B cell (primary cell): Measurements from ENCODE around the gene AMY1C. TPM values are rescaled to one million over a fixed set of nuclear protein-coding genes. Genes with fewer than 3 reads are reported as not detected.

Experiments used
- ATAC-seq: fragments of 200-7000 bp; cut with Tn5 transposase; one replicate; pipeline ENCODE4 v1.10.0; 2021; ENCODE audit warnings: low read depth, mild to moderate bottlenecking, moderate number of reproducible peaks, moderate library complexity
- CTCF ChIA-PET: fragments of 350-600 bp; sonication (Branson Sonifier 250); formaldehyde crosslinking; loops from one replicate; lab custom pipeline; 2021; ENCODE audit warnings: antibody characterized with exemption, inconsistent platforms; lab: Charles Lee
- POLR2A ChIA-PET: fragments of 350-600 bp; sonication (Branson Sonifier 250); formaldehyde crosslinking; loops from one replicate; lab custom pipeline; 2021; ENCODE audit warnings: antibody characterized with exemption; lab: Charles Lee
- DNase-seq: peaks from one replicate; pipeline ENCODE4 v3.0.0; 2013
- H2AFZ ChIP-seq: 2 replicates; pipeline ENCODE4 v1.6.1; 2012; ENCODE audit warnings: mild to moderate bottlenecking, low read depth, low read length; ENCODE audit not compliant: insufficient read depth, poor library complexity, severe bottlenecking
- H3K27ac ChIP-seq, 2 donors: 1 replicate in 1 of 2; 2 replicates in 1 of 2; pipeline ENCODE4 v1.5.1; 2012 to 2013; ENCODE audit warnings: low read length in 2 of 2, mild to moderate bottlenecking in 2 of 2, moderate library complexity in 1 of 2
- H3K27me3 ChIP-seq, 4 experiments: fragments of 200-600 bp in 1 of 4; sonication (generic) in 1 of 4; replicated peaks in 1 of 4; 1 replicate in 2 of 4; 2 replicates in 2 of 4; pipeline versions ENCODE4 v1.6.1 to v1.7.0; 2013 to 2016; ENCODE audit warnings: low read length in 3 of 4, mild to moderate bottlenecking in 2 of 4, mixed read lengths in 1 of 4, moderate library complexity in 1 of 4; ENCODE audit not compliant: insufficient read depth in 4 of 4, control insufficient read depth in 3 of 4; ENCODE audit errors: control extremely low read depth in 1 of 4
- H3K36me3 ChIP-seq, 2 experiments: replicated peaks in 1 of 2; 1 replicate in 1 of 2; 2 replicates in 1 of 2; pipeline versions ENCODE4 v1.6.1 to v1.7.1; 2013; ENCODE audit warnings: low read length in 1 of 2; ENCODE audit not compliant: insufficient read depth in 2 of 2, control insufficient read depth in 1 of 2; ENCODE audit errors: control extremely low read depth in 1 of 2, extremely low read depth in 1 of 2
- H3K4me1 ChIP-seq, 2 donors: fragments of 200-600 bp in 1 of 2; sonication (generic) in 1 of 2; 1 replicate in 1 of 2; 2 replicates in 1 of 2; pipeline versions ENCODE4 v1.5.1 to v1.6.1; 2013 to 2017; ENCODE audit warnings: low read length in 2 of 2; ENCODE audit not compliant: control insufficient read depth in 2 of 2, insufficient read depth in 2 of 2
- H3K4me2 ChIP-seq: replicated peaks from 2 replicates; pipeline ENCODE3; 2012; ENCODE audit warnings: mild to moderate bottlenecking, low read depth, low read length; ENCODE audit not compliant: poor library complexity, severe bottlenecking
- H3K4me3 ChIP-seq, 5 experiments: fragments of 200-600 bp in 1 of 5; sonication (generic) in 1 of 5; 1 replicate in 3 of 5; 2 replicates in 2 of 5; pipeline versions ENCODE4 v1.5.1 to v1.7.0; 2011 to 2016; ENCODE audit warnings: low read length in 4 of 5, mild to moderate bottlenecking in 4 of 5, low read depth in 2 of 5, control low read depth in 1 of 5, moderate library complexity in 1 of 5; ENCODE audit not compliant: insufficient read depth in 1 of 5; ENCODE audit errors: control extremely low read depth in 1 of 5, extremely low read depth in 1 of 5
- H3K79me2 ChIP-seq: fragments of 200-600 bp; sonication (generic); one replicate; pipeline ENCODE4 v1.6.0; 2016; ENCODE audit warnings: low read length; ENCODE audit not compliant: control insufficient read depth, insufficient read depth
- H3K9ac ChIP-seq: fragments of 200-600 bp; sonication (generic); 2 replicates; pipeline ENCODE4 v1.6.1; 2017; ENCODE audit warnings: mild to moderate bottlenecking, low read length, moderate library complexity
- H3K9me3 ChIP-seq, 3 donors: one replicate each; pipeline versions ENCODE4 v1.6.1 to v1.7.1; 2013; ENCODE audit warnings: low read length in 2 of 3; ENCODE audit not compliant: control insufficient read depth in 2 of 3, insufficient read depth in 1 of 3; ENCODE audit errors: control extremely low read depth in 1 of 3
- H4K20me1 ChIP-seq: 2 replicates; pipeline ENCODE4 v1.6.0; 2012; ENCODE audit warnings: mild to moderate bottlenecking, low read length; ENCODE audit not compliant: insufficient read depth, control insufficient read depth, poor library complexity, severe bottlenecking
- H3K27ac Mint-ChIP-seq: one replicate; pipeline ENCODE4 v1.8.0; 2021; ENCODE audit warnings: mixed read lengths
- H3K27me3 Mint-ChIP-seq: one replicate; pipeline ENCODE4 v1.8.0; 2021; ENCODE audit warnings: mixed read lengths
- H3K4me1 Mint-ChIP-seq: one replicate; pipeline ENCODE4 v1.8.0; 2021; ENCODE audit warnings: mixed read lengths
- H3K4me3 Mint-ChIP-seq: one replicate; pipeline ENCODE4 v1.8.0; 2021; ENCODE audit warnings: mixed read lengths
- H3K9me3 Mint-ChIP-seq: one replicate; pipeline ENCODE4 v1.8.0; 2022; ENCODE audit warnings: mixed read lengths; ENCODE audit not compliant: insufficient read depth
- EZH2 ChIP-seq: IDR thresholded peaks from 2 replicates; pipeline ENCODE4 v1.6.1; 2012; ENCODE audit warnings: borderline replicate concordance, low read depth, mild to moderate bottlenecking, moderate library complexity, low read length; ENCODE audit not compliant: insufficient read depth, poor library complexity, severe bottlenecking
- WGBS: methylation state at CpG from one replicate; pipeline ENCODE4 v1.1.5; 2013; ENCODE audit warnings: missing lambda C conversion rate; ENCODE audit not compliant: insufficient coverage; 5-methylcytosine and 5-hydroxymethylcytosine counted together
- intact Hi-C: fragments of 100-400 bp; cut with micrococcal nuclease; formaldehyde crosslinking; loops from one replicate; pipeline ENCODE4 v1.10.0; 2022
- polyA plus RNA-seq: library from polyadenylated mRNA; depleted of rRNA; stranded (reverse); fragments of >200 nt; gene quantifications from 2 replicates; pipeline ENCODE4 v1.2.3, GENCODE V29; 2012
- total RNA-seq, 2 donors: library from RNA; stranded (reverse); fragments of 120-200 nt in 1 of 2; gene quantifications; 1 replicate in 1 of 2; 2 replicates in 1 of 2; pipeline versions ENCODE4 v1.2.3 to v1.2.4, GENCODE V29; 2013 to 2022
- TF ChIP-seq, protein P1 (sequence below): fragments of 200-600 bp; IDR thresholded peaks from one replicate; pipeline ENCODE4 v1.8.0; 2022; ENCODE audit warnings: antibody characterized with exemption, mild to moderate bottlenecking

AMY1C gene
- total and polyA plus RNA-seq, 2 donors (not counting 1 experiment from before 2014, with no cell fraction given) = not detected

GRCh38 chr1:103790172-103790571 lies 40.5 kb downstream of the AMY1C start:
- H3K4me1 Mint-ChIP-seq = no peaks in the 10 kb centered on the region
- CTCF ChIA-PET = no interaction called here
- no CpG with 5 or more reads among the region's 2 CpGs for WGBS

More at GRCh38 chr1:103790172-103790571, 40.5 kb downstream of the AMY1C start:
- no peak for DNase-seq
- Histone ChIP-seq H3K27me3 (no peaks in the 10 kb centered on the region), H3K4me3 (no peak overlapping the region), H3K4me2 (no peak overlapping the region), H3K79me2 (no peaks in the 10 kb centered on the region), H3K9me3 (no peaks in the 10 kb centered on the region), H3K27ac (no peak overlapping the region), H2AFZ (no peak overlapping the region), H3K4me1 (no peaks in the 10 kb centered on the region), H4K20me1 (no peaks in the 10 kb centered on the region), H3K36me3 (no peaks in the 10 kb centered on the region), H3K9ac (no peak overlapping the region)
- intact Hi-C loops = no loop called here
- H3K27ac Mint-ChIP-seq = no peak overlapping the region
- TF ChIP-seq, protein P1, sequence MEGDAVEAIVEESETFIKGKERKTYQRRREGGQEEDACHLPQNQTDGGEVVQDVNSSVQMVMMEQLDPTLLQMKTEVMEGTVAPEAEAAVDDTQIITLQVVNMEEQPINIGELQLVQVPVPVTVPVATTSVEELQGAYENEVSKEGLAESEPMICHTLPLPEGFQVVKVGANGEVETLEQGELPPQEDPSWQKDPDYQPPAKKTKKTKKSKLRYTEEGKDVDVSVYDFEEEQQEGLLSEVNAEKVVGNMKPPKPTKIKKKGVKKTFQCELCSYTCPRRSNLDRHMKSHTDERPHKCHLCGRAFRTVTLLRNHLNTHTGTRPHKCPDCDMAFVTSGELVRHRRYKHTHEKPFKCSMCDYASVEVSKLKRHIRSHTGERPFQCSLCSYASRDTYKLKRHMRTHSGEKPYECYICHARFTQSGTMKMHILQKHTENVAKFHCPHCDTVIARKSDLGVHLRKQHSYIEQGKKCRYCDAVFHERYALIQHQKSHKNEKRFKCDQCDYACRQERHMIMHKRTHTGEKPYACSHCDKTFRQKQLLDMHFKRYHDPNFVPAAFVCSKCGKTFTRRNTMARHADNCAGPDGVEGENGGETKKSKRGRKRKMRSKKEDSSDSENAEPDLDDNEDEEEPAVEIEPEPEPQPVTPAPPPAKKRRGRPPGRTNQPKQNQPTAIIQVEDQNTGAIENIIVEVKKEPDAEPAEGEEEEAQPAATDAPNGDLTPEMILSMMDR = no peak
- TF ChIP-seq EZH2 = no peak
- POLR2A ChIA-PET = no interaction called here
- H3K9me3 Mint-ChIP-seq = no peaks in the 10 kb centered on the region
- H3K27me3 Mint-ChIP-seq = no peaks in the 10 kb centered on the region
- ATAC-seq = no peak
- no peak overlapping the region for H3K4me3 Mint-ChIP-seq

Other genes starting within 250 kb of the AMY1C start
- 82.6 and 83.6 TPM in 2 replicates for gene RNPC3, start 224.2 kb upstream of the AMY1C start, total RNA-seq
- 32.0 and 35.0 TPM in 2 replicates for gene RNPC3, start 224.2 kb upstream of the AMY1C start, polyA plus RNA-seq
- gene AMY2B, start 178.3 kb upstream of the AMY1C start, total RNA-seq = 43.8 and 46.3 TPM in 2 replicates
- 32.6 and 48.3 TPM in 2 replicates for gene AMY2B, start 178.3 kb upstream of the AMY1C start, polyA plus RNA-seq
- gene AMY2A, start 132.5 kb upstream of the AMY1C start, total RNA-seq = not detected in 2 replicates
- gene AMY2A, start 132.5 kb upstream of the AMY1C start, polyA plus RNA-seq = not detected in 2 replicates
- not detected in 2 replicates for gene AMY1A, start 94.1 kb upstream of the AMY1C start, total RNA-seq
- gene AMY1A, start 94.1 kb upstream of the AMY1C start, polyA plus RNA-seq = not detected in 2 replicates
- not detected in 2 replicates for gene AMY1B, start 53.7 kb upstream of the AMY1C start, total RNA-seq
- 0.16 TPM in 1 of 2 replicates, not detected in the other for gene AMY1B, start 53.7 kb upstream of the AMY1C start, polyA plus RNA-seq